GM18868 (cell line): ENCODE results near the gene AZU1.
"Not testable (repeated sequence)": the region's sequence is repeated elsewhere in the genome, so short reads cannot be mapped to it uniquely, and the experiment has no call there.

Source experiments
- ATAC-seq: cut with Tn5 transposase; IDR thresholded peaks from one replicate; pipeline ENCODE4 v1.9.1; 2021; ENCODE audit warnings: mild to moderate bottlenecking, moderate library complexity; ENCODE audit not compliant: unreplicated experiment

Gene AZU1

GRCh38 chr19:824885-825284 is 2.8 kb upstream of the AZU1 start:
- no peak for ATAC-seq

- no peak for ATAC-seq
These were observed 1.6 kb upstream of the AZU1 start for GRCh38 chr19:825897-826644.

- no peak for ATAC-seq
These were observed 325 bp upstream of the AZU1 start for GRCh38 chr19:827314-827709.

DNA sequence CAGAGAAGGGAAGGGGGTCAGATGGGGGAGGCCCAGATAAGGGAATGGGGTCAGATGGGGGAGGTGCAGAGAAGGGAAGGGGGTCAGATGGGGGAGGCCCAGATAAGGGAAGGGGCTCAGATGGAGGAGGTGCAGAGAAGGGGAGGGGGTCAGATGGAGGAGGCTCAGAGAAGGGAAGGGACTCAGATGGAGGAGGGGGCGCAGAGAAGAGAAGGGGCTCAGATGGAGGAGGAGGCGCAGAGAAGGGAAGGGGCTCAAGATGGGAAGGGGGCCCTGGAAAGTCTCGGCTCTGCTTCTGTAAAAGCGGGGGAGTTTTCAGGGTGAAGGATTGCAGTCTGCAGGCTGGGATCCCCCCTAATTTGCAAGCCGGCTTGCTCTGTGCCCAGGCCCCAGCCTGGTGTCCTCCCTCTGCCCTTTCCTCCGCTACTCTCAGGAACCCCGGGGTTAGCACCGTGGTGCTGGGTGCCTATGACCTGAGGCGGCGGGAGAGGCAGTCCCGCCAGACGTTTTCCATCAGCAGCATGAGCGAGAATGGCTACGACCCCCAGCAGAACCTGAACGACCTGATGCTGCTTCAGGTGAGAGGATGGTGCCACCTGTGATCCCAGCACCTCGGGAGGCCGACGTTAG is 1.6 kb downstream of the AZU1 start:
- ATAC-seq: no peak

DNA sequence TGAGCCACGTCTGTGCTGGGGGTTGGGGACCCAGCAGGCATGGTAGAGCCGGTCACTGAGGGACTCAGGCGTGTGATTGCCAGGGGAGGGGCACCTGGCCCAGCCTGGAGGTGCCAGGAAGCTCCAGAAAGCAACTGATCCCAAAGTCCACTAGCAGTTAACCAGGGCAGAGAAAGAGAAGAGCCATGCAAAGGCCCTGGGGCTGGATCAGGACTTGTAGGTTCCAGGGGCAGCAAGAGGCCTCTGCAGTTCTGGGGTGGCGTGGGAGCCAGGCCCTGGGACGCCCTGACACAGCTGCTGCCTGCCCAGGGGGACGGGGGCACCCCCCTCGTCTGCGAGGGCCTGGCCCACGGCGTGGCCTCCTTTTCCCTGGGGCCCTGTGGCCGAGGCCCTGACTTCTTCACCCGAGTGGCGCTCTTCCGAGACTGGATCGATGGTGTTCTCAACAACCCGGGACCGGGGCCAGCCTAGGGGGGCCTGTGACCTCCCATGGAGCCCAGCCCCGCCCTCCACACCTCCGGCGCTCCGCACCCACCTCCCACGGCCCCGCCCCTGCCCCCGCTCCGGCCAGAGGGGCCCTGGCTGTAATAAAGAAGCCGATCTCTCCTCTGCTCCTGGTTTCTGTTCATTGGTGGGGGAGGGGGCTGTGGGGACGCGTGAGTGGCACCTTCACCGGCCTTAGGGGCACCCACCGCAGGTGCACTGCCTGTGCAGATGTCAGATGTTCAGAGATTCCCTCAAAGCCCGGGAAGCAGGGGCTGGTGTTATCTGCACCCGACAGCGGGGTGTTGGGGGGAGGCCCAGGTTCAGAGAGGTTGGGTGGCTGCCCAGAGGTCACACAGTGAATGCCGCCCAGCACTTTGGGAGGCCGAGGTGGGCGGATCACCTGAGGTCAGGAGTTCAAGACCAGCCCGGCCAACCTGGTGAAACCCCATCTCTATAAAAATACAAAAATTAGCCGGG is 4.1 kb downstream of the AZU1 start:
- no peak for ATAC-seq

- no peak for ATAC-seq
These were observed 6.6 kb downstream of the AZU1 start for GRCh38 chr19:834216-834615.

DNA sequence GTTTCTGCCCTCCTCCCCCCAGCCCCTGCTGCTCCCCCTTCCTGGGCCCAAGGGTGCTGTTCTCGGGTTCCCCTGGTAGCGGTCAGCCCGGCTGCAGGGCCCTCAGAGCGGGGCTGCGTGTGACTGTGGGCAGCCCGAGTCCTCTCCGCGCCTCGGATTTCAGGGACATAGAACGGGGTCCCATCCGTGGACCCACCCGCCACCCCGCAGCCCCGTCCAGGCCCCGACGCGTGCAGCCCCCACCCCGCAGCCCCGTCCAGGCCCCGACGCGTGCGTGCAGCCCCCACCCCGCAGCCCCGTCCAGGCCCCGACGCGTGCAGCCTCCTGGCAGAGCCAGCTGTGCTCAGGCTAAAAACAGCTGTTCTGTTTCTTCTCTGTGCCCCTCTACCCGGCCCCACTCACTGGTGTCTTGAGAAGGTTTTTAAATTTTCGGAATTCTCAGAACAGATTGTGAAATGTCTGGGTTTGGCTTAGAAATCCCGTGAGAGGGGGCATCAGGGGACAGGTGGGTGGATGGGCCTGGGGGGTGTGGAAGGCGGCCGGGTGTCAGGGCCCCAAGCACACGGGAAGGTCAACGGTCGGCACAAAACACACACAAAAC is 7.7 kb downstream of the AZU1 start:
- no peak for ATAC-seq

GRCh38 chr19:840519-841206 is 13.0 kb downstream of the AZU1 start, which contains the start of gene PRTN3:
Gene PRTN3 (plus strand): TSS chr19:840999. CDS start chr19:841009, 10 bp downstream.
- no peak for ATAC-seq

DNA sequence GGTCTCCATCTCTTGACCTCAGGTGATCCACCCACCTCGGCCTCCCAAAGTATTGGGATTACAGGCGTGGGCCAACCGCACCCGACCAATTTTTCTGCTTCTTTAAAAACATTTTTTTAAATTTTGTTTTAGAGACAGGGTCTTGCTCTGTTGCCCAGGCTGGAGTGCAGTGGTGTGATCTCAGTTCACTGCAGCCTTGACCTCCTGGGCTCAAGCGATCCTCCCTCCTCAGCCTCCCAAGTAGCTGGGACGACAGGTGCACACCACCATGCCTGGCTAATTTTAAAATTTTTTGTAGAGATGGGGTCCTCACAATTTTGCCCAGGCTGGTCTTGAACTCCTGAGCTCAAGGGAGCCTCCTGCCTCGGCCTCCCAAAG is 15.2 kb downstream of the AZU1 start:
- ATAC-seq: not testable (repeated sequence)

GRCh38 chr19:843180-843835 is 15.7 kb downstream of the AZU1 start:
- no peak for ATAC-seq

DNA sequence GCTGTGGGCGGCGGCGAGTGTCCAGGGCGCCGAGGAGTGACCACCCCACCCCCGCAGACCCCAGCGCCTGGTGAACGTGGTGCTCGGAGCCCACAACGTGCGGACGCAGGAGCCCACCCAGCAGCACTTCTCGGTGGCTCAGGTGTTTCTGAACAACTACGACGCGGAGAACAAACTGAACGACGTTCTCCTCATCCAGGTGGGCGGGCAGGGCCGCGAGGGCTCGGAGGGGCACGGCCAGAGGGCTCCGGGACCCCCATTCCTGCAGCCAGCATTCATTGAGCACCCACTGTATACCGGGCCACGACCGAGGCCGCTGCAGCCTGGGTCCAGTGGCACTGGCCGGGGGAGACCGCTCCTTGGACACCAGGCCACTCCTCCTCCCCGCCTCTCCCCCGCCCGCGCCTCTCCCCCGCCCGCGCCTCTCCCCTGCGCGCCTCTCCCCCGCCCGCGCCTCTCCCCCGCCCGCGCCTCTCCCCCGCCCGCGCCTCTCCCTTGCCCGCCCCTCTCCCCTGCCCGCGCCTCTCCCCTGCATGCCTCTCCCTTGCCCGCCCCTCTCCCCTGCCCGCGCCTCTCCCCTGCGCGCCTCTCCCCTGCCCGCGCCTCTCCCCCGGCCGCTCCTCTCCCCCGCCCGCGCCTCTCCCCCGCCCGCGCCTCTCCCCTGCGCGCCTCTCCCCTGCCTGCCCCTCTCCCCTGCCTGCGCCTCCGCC is 16.4 kb downstream of the AZU1 start:
- no peak for ATAC-seq

DNA sequence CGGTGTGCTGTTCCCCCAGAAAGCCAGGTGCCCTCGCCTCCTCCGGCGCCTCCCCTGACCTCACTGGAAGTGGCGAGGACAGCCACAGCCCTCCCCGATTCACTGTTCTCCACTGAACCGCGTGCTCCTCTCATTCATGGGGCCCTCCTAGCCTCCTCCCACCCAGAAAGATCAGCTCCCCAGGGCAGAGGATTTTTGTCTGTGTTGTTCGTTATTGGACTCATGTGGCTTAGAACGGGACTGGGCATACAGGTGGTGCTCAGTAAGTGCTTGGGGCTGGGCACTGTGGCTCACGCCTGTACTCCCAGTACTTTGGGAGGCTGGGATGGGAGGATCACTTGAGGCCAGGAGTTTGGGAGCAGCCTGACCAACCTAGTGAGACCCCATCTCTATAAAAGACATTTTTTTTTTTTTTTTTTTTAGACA is 16.9 kb downstream of the AZU1 start:
- ATAC-seq: no peak

DNA sequence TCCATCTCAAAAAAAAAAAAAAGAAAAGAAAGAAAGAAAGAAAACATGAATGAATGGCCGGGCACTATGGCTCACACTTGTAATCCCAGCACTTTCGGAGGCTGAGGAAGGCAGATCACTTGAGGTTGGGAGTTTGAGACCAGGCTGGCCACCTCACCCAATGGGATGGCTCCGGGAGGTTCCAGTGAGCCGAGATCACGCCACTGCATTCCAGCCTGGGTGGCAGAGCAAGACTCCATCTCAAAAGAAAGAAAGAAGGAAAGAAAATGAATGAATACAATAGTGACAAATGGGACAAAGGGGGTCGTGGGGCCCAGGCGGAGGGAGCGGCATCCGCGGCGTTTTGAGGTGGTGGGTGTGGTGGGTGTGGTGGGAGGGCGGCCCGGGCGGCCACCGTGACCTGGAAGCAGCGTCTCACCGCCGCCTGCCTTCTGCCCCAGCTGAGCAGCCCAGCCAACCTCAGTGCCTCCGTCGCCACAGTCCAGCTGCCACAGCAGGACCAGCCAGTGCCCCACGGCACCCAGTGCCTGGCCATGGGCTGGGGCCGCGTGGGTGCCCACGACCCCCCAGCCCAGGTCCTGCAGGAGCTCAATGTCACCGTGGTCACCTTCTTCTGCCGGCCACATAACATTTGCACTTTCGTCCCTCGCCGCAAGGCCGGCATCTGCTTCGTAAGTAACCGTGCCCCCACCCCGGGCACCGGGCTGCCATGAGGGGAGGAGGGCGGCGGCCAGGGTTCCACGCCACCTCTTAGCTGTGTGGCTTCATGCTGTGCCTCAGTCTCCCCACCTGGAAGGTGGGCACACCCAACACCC is 18.3 kb downstream of the AZU1 start:
- ATAC-seq: no peak

DNA sequence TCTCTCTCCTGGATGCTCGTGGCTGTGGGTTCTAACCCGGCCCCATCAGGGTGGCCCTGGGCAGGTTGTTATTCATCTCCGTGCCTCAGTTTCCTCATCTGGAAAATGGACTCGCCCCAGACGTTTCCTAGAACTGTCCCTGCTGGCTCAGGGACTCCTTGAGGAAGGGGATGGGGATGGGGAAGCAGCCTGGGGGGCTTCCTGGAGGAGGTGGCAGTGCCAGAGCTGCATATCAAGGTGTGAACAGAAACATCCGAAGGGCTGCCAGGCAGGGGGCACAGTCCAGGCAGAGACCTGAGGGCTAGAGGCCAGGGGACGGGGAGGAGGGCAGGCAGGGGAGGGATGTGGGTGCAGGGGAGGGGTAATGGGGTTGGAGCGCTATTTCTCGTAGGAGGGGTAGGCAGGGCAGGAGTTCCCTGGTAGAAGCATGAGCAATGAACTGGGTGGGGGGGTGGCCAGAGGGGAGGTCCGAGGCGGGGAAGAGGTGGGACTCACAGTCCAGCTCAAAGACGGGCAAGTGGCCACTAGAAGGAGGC is 20.8 kb downstream of the AZU1 start:
- ATAC-seq: no peak

DNA sequence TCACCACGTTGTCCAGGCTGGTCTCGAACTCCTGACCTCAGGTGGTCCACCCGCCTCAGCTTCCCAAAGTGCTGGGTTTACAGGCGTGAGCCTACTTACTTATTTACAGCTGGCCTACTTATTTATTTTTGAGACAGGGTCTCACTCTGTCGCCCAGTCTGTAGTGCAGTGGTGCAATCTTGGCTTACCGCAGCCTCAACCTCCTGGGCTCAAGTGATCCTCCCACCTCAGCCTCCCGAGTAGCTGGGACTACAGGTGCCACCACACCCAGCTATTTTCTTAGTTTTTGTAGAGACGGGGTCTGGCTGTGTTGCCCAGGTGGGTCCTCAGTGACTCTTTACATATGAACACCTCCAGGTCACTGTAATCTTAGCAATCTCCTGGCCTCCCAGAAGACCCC is 21.6 kb downstream of the AZU1 start:
- ATAC-seq: not testable (repeated sequence)

- ATAC-seq: no peak
These were observed 22.8 kb downstream of the AZU1 start for GRCh38 chr19:850221-850978.

DNA sequence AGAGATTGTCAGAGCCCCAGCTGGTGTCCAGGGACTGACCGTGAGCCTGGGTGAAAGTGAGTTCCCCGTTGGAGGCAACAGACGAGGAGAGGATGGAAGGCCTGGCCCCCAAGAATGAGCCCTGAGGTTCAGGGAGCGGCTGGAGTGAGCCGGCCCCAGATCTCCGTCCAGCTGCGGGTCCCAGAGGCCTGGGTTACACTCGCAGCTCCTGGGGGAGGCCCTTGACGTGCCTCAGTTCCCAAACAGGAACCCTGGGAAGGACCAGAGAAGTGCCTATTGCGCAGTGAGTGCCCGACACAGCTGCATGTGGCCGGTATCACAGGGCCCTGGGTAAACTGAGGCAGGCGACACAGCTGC is 23.3 kb downstream of the AZU1 start:
- no peak for ATAC-seq
